GM13976 (cell line): ENCODE measurements around the gene RAB12.

Source experiments
- DNase-seq: peaks from one replicate; pipeline ENCODE4 v3.0.0; 2012; ENCODE audit warnings: low spot score
- CTCF ChIP-seq: IDR thresholded peaks from 2 replicates; pipeline ENCODE4 v1.5.1; 2012; ENCODE audit warnings: borderline replicate concordance, mild to moderate bottlenecking; ENCODE audit not compliant: insufficient read depth; ENCODE audit errors: extremely low read depth, missing control alignments, control extremely low read depth
- in situ Hi-C: fragments of 300-500 bp; cut with MboI; formaldehyde crosslinking; loops from one replicate; pipeline ENCODE4 v1.12.0; 2022; ENCODE audit warnings: low sequenced_read_pairs, mixed read lengths, inconsistent platforms; ENCODE audit not compliant: unreplicated experiment

RAB12 gene

GRCh38 chr18:8688216-8688800 is 79.1 kb downstream of the RAB12 start:
- no peak for DNase-seq
- no peak for TF ChIP-seq CTCF
- in situ Hi-C loops = no loop called here

- in situ Hi-C loops = no loop called here
- no peak for TF ChIP-seq CTCF
- DNase-seq = no peak
These were observed 79.6 kb downstream of the RAB12 start for GRCh38 chr18:8688816-8689215.
